Gastrocnemius medialis (tissue), 4 donors: ENCODE measurements around the gene ZNHIT3.

ENCODE experiments used
- CTCF ChIP-seq, 5 experiments: fragments of 450-650 bp in 3 of 5; fragments of 200-600 bp in 2 of 5; sonication (generic) in 2 of 5; IDR thresholded peaks in 4 of 5; conservative IDR thresholded peaks in 1 of 5; 1 replicate in 4 of 5; 2 replicates in 1 of 5; pipeline ENCODE4 v1.5.1; 2016 to 2019; ENCODE audit warnings: antibody characterized with exemption in 5 of 5, mild to moderate bottlenecking in 3 of 5, moderate library complexity in 3 of 5
- POLR2A ChIP-seq, 2 donors: fragments of 450-650 bp; IDR thresholded peaks; one replicate each; pipeline ENCODE4 v1.6.1; 2017; ENCODE audit warnings: antibody characterized with exemption in 2 of 2, mild to moderate bottlenecking in 2 of 2, moderate library complexity in 2 of 2

GRCh38 chr17:36475346-36475970, 11.0 kb upstream of the ZNHIT3 start:
- TF ChIP-seq CTCF (IDR thresholded peaks at IDR 0.05 in 4 of 5, conservative IDR thresholded peaks at IDR 0.05 in 1 of 5) = no peak
- TF ChIP-seq POLR2A (IDR thresholded peaks at IDR 0.05) = no peak
